Sigmoid colon (tissue), 7 donors: Measurements from ENCODE around the gene MCM9. TPM values are rescaled to one million over a fixed set of nuclear protein-coding genes. Genes with fewer than 3 reads are reported as not detected.

ENCODE experiments used
- DNase-seq: peaks from one replicate; pipeline ENCODE4 v3.0.0-alpha.2; 2019
- H3K27ac ChIP-seq, 4 donors: fragments of 200-600 bp; sonication (generic); one replicate each; pipeline ENCODE4 v1.5.1; 2016 to 2019; ENCODE audit warnings: mild to moderate bottlenecking in 1 of 4
- H3K27me3 ChIP-seq, 3 donors: fragments of 200-600 bp; sonication (generic); one replicate each; pipeline ENCODE4 v1.5.1; 2019; ENCODE audit warnings: mild to moderate bottlenecking in 1 of 3
- H3K36me3 ChIP-seq, 4 donors: fragments of 200-600 bp; sonication (generic); one replicate each; pipeline ENCODE4 v1.5.1; 2016 to 2019
- H3K4me1 ChIP-seq, 4 donors: fragments of 200-600 bp; sonication (generic); one replicate each; pipeline ENCODE4 v1.5.1; 2017 to 2019
- H3K4me3 ChIP-seq, 4 donors: fragments of 200-600 bp; sonication (generic); one replicate each; pipeline ENCODE4 v1.5.1; 2017 to 2019; ENCODE audit warnings: mild to moderate bottlenecking in 2 of 4, moderate library complexity in 1 of 4
- H3K9me3 ChIP-seq, 4 donors: fragments of 200-600 bp in 3 of 4; sonication (generic) in 3 of 4; one replicate each; pipeline versions ENCODE4 v1.5.1 to v1.6.1; 2013 to 2019
- CTCF ChIP-seq, 4 experiments: fragments of 450-650 bp in 3 of 4; fragments of 200-600 bp in 1 of 4; IDR thresholded peaks; one replicate each; pipeline ENCODE4 v1.5.1; 2016 to 2019; ENCODE audit warnings: antibody characterized with exemption in 4 of 4, mild to moderate bottlenecking in 3 of 4, moderate library complexity in 2 of 4
- EP300 ChIP-seq, 4 donors: sonication (generic); formaldehyde crosslinking; IDR thresholded peaks; one replicate each; pipeline ENCODE4 v1.6.1; 2017; ENCODE audit warnings: antibody characterized with exemption in 4 of 4
- POLR2A ChIP-seq, 2 donors: fragments of 450-650 bp; IDR thresholded peaks; one replicate each; pipeline ENCODE4 v1.6.1; 2016; ENCODE audit warnings: antibody characterized with exemption in 2 of 2, mild to moderate bottlenecking in 2 of 2, moderate library complexity in 2 of 2
- POLR2AphosphoS5 ChIP-seq, 4 donors: sonication (generic); formaldehyde crosslinking; IDR thresholded peaks; one replicate each; pipeline ENCODE4 v1.6.1; 2017; ENCODE audit warnings: antibody characterized with exemption in 4 of 4
- WGBS, 2 donors: extraction: QIAGEN DNeasy Blood & Tissue Kit; methylation state at CpG; one replicate each; pipeline ENCODE4 v1.1.7; 2013; 5-methylcytosine and 5-hydroxymethylcytosine counted together
- intact Hi-C: fragments of 100-400 bp; cut with DNase I; formaldehyde crosslinking; loops from one replicate; pipeline ENCODE4 v1.15.1; 2023
- polyA plus RNA-seq, 3 donors: library from polyadenylated mRNA; stranded (reverse); fragments of 200-250 nt; gene quantifications; one replicate each; pipeline ENCODE4 v1.2.3, GENCODE V29; 2013
- total RNA-seq, 4 donors: library from RNA; depleted of rRNA; stranded (reverse); fragments of >200 nt; gene quantifications; one replicate each; pipeline ENCODE4 v1.1.0, GENCODE V29; 2016
- donor health status: healthy with polysubstance abuse.
- donor health status: Bipolar disorder and iron deficiency.
- donor health status: healthy.

The MCM9 gene
- total and polyA plus RNA-seq, 7 donors, result 1.8 to 16.1 (median 10.2) TPM

- Histone ChIP-seq H3K9me3 (no peaks in the 10 kb centered on the region), H3K4me1 (peaks cover 0 to 20% (median 6%) of the 10 kb centered on the region in 4 donors), H3K36me3 (peaks cover 0 to 45% (median 5%) of the 10 kb centered on the region in 4 donors), H3K27me3 (no peaks in the 10 kb centered on the region), H3K4me3 (no peak overlapping the region), H3K27ac (no peak overlapping the region)
- intact Hi-C loops, result no loop called here
- TF ChIP-seq POLR2A (IDR thresholded peaks at IDR 0.05) (no peak), POLR2AphosphoS5 (IDR thresholded peaks at IDR 0.05) (no peak), CTCF (IDR thresholded peaks at IDR 0.05) (no peak), EP300 (IDR thresholded peaks at IDR 0.05) (no peak)
- no peak for DNase-seq
Observed at GRCh38 chr6:118902726-118903125, 32.2 kb downstream of the MCM9 start.

GRCh38 chr6:118899948-118900347 lies 35.0 kb downstream of the MCM9 start:
- no peak for TF ChIP-seq POLR2AphosphoS5 (IDR thresholded peaks at IDR 0.05)
- no peak for TF ChIP-seq POLR2A (IDR thresholded peaks at IDR 0.05)
- no peak for TF ChIP-seq CTCF (IDR thresholded peaks at IDR 0.05)
- no peak for TF ChIP-seq EP300 (IDR thresholded peaks at IDR 0.05)
- 73 to 76% methylated on average over 6 of the region's 6 CpGs for WGBS, 2 donors
- intact Hi-C loops, result loop anchor here (10.0 kb wide), 1 partner anchor 1225 kb away; the partner anchor contains the start of gene NUS1
- Histone ChIP-seq H3K27me3 (no peaks in the 10 kb centered on the region), H3K9me3 (no peaks in the 10 kb centered on the region), H3K4me3 (no peak overlapping the region), H3K36me3 (peaks cover 0 to 19% (median 0%) of the 10 kb centered on the region in 4 donors), H3K4me1 (peaks cover 0 to 40% (median 13%) of the 10 kb centered on the region in 4 donors), H3K27ac (no peak overlapping the region)
- DNase-seq, result no peak

- no peak for TF ChIP-seq POLR2A (IDR thresholded peaks at IDR 0.05)
- no peak for TF ChIP-seq CTCF (IDR thresholded peaks at IDR 0.05)
- TF ChIP-seq POLR2AphosphoS5 (IDR thresholded peaks at IDR 0.05), result no peak
- no peak for TF ChIP-seq EP300 (IDR thresholded peaks at IDR 0.05)
- H3K9me3 ChIP-seq, result no peaks in the 10 kb centered on the region
- no peak for DNase-seq
- no peak overlapping the region for H3K27ac ChIP-seq
- H3K27me3 ChIP-seq, result no peaks in the 10 kb centered on the region
- intact Hi-C loops, result loop anchor here (10.0 kb wide), 1 partner anchor 1223 kb away; the partner anchor contains the start of gene NUS1
- H3K36me3 ChIP-seq, result no peaks in the 10 kb centered on the region
- H3K4me1 ChIP-seq, result peaks cover 0 to 39% (median 14%) of the 10 kb centered on the region in 4 donors
- no peak overlapping the region for H3K4me3 ChIP-seq
Observed at GRCh38 chr6:118897386-118897785, 37.6 kb downstream of the MCM9 start.

- no peak for DNase-seq
- Histone ChIP-seq H3K36me3 (no peaks in the 10 kb centered on the region), H3K9me3 (no peaks in the 10 kb centered on the region), H3K27me3 (no peaks in the 10 kb centered on the region), H3K4me3 (no peak overlapping the region), H3K27ac (peak overlapping the region in 3 of 4 donors; percentile 28 to 98 (median 94)), H3K4me1 (peaks cover 0 to 46% (median 17%) of the 10 kb centered on the region in 4 donors)
- TF ChIP-seq POLR2AphosphoS5 (IDR thresholded peaks at IDR 0.05) (no peak), CTCF (IDR thresholded peaks at IDR 0.05) (no peak), EP300 (IDR thresholded peaks at IDR 0.05) (no peak), POLR2A (IDR thresholded peaks at IDR 0.05) (no peak)
- 69 to 71% methylated on average over 5 of the region's 5 CpGs for WGBS, 2 donors
- intact Hi-C loops, result loop anchor here (10.0 kb wide), 1 partner anchor 1222 kb away; the partner anchor contains the start of gene NUS1
Observed at GRCh38 chr6:118896339-118897136, 38.4 kb downstream of the MCM9 start.
